DMS53 treated with DMSO at 0.1 percent for 48 hours (cell line): ENCODE measurements around the gene MGST3.
"Not testable (repeated sequence)": the region's sequence is repeated elsewhere in the genome, so short reads cannot be mapped to it uniquely, and the experiment has no call there.

Source experiments
- DNase-seq: peaks from one replicate; lab custom pipeline; 2025; ENCODE audit not compliant: unreplicated experiment; lab: John Stamatoyannopoulos, UW

MGST3 gene

GRCh38 chr1:165695031-165695430 is 64.0 kb downstream of the MGST3 start:
- DNase-seq = no peak

- no peak for DNase-seq
These were observed 65.6 kb downstream of the MGST3 start for GRCh38 chr1:165696625-165697100.

GRCh38 chr1:165697491-165697880 is 66.5 kb downstream of the MGST3 start:
- no peak for DNase-seq

- peak; percentile 65 for DNase-seq
These were observed 67.1 kb downstream of the MGST3 start, which contains the start of gene ALDH9A1 for GRCh38 chr1:165697881-165698760. Gene ALDH9A1, minus strand, starts transcription at chr1:165698562. Its CDS starts 4 bp downstream, at chr1:165698558.

- DNase-seq = no peak
These were observed 67.7 kb downstream of the MGST3 start for GRCh38 chr1:165698761-165699052.

GRCh38 chr1:165699577-165699976 is 68.5 kb downstream of the MGST3 start:
- DNase-seq = no peak

- not testable (repeated sequence) for DNase-seq
These were observed 70.9 kb downstream of the MGST3 start for GRCh38 chr1:165701922-165702321.

- DNase-seq = peak; percentile 4
These were observed 72.6 kb downstream of the MGST3 start for GRCh38 chr1:165703648-165704047.
